ENCODE data around the gene RIPPLY2. TPM values are rescaled to one million over a fixed set of nuclear protein-coding genes. Genes with fewer than 3 reads are reported as not detected.
"Not testable (repeated sequence)": the region's sequence is repeated elsewhere in the genome, so short reads cannot be mapped to it uniquely, and the experiment has no call there.

Gene RIPPLY2
- total and polyA plus RNA-seq, 2 donors = 0.26 to 2.5 TPM

DNA sequence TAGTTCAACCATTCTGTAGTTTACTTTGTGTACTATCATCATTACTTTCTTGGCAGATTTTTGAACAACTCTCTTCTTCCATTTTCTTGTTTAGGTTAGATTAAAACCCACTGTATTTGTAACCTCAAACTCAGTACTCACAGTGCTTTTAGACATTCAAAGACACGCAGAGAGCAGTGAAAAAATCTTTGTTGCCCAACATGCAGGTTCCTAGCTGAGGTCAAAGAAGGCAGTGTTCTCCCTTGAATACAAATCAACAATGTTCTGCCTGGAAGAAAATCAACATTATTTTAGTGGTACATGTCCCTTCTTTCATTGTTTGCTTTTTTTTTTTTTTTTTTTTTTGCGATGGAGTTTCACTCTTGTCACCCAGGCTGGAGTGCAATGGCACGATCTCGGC lies 17.5 kb downstream of the RIPPLY2 start:
- 89% methylated on average over 4 of the region's 4 CpGs for WGBS

DNA sequence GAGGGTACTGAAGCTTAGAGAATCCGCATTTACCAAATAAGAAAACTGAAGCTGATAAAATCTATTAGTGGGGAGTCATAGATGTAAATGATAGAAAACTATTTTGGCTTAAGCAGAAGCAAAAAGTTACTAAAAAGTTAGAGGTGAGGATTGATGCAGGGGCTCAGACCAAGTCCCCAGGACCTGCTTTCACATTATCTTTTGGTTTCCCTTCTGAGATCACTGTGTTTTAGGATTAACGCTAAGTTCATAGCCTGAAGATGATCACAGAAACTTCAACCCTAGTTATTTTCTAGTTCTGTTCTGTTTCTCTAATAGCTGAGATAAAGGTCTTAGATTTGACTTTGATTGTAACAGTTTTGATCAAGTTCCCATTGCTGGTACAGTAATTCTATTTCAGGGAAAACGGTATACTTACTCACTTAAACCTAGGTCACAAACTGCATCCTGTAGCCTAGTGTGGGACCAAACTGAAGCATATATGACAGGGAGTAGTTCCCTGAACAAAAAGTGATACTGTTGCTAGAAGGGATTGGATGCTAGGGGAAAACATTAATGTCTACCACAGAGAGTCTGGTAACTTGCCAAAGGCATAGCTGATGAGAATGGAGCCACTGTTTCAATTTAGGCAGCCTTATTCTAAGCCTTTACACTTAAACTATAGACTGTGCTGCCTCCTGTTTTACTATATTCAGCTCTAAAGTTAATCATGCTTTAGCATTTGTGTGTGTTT lies 19.4 kb downstream of the RIPPLY2 start:
- no peak overlapping the region for H3K4me3 ChIP-seq (ENCODE audit: low read depth, low read length)

More for the DNA sequence above, 17.5 kb downstream of the RIPPLY2 start:
- Histone ChIP-seq H3K4me3 (ENCODE audit: low read depth, low read length) (no peak overlapping the region), H3K4me1 (ENCODE audit: insufficient read depth) (no peaks in the 10 kb centered on the region), H3K36me3 (ENCODE audit: insufficient read depth) (no peaks in the 10 kb centered on the region), H3K27ac (ENCODE audit: low read depth) (no peak overlapping the region)
- DNase-seq (ENCODE audit: extremely low spot score) = no peak

DNA sequence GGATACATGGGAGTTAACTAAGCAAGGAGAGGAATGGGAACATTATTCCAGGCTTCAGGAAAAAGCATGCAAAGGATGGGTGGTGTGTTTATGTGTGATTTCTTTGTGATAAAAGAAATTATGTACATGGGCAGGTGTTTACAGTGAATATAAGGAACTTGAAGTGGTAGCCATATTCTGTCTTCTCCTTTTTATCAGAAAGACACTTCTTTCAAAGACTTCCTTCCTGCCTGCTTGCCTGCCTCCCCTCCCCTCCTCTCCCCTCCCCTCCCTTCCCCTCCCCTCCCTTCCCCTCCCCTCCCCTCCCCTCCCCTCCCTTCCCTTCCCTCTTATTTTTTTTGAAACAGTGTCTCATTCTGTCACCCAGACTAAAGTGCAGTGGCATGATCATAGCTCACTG lies 20.7 kb downstream of the RIPPLY2 start:
- H3K36me3 ChIP-seq (ENCODE audit: insufficient read depth) = no peaks in the 10 kb centered on the region
- no peak for DNase-seq (ENCODE audit: extremely low spot score)
- H3K4me3 ChIP-seq (ENCODE audit: low read depth, low read length) = no peak overlapping the region
- no peak overlapping the region for H3K27ac ChIP-seq (ENCODE audit: low read depth)
- no peaks in the 10 kb centered on the region for H3K4me1 ChIP-seq (ENCODE audit: insufficient read depth)

More for the DNA sequence above, 19.4 kb downstream of the RIPPLY2 start:
- 89% methylated on average over 3 of the region's 3 CpGs for WGBS
- H3K27ac ChIP-seq (ENCODE audit: low read depth) = no peak overlapping the region
- no peaks in the 10 kb centered on the region for H3K4me1 ChIP-seq (ENCODE audit: insufficient read depth)
- no peak for DNase-seq (ENCODE audit: extremely low spot score)
- no peaks in the 10 kb centered on the region for H3K36me3 ChIP-seq (ENCODE audit: insufficient read depth)

DNA sequence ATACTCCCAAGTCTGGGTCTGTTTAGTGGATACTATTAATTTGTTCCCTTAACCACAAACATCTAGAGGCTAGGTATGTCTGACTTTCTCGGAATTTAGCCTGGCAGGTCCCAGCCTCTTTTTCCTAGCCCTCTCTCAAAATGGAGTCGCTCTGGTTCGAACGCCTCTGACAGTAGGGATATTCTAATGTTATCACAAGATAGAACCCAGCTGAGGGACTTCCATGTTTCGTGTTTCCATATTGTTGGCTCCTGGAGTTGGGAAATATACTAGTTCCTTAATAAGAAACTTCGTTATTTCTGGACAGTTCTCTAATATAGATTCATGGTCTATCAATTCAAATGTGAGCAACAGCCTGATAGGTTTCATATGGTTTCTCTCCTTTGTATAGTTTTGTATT lies 22.7 kb downstream of the RIPPLY2 start:
- DNase-seq (ENCODE audit: extremely low spot score) = no peak
- Histone ChIP-seq H3K4me3 (ENCODE audit: low read depth, low read length) (no peak overlapping the region), H3K27ac (ENCODE audit: low read depth) (no peak overlapping the region), H3K36me3 (ENCODE audit: insufficient read depth) (no peaks in the 10 kb centered on the region), H3K4me1 (ENCODE audit: insufficient read depth) (no peaks in the 10 kb centered on the region)
- WGBS = 92% methylated on average over 6 of the region's 6 CpGs

DNA sequence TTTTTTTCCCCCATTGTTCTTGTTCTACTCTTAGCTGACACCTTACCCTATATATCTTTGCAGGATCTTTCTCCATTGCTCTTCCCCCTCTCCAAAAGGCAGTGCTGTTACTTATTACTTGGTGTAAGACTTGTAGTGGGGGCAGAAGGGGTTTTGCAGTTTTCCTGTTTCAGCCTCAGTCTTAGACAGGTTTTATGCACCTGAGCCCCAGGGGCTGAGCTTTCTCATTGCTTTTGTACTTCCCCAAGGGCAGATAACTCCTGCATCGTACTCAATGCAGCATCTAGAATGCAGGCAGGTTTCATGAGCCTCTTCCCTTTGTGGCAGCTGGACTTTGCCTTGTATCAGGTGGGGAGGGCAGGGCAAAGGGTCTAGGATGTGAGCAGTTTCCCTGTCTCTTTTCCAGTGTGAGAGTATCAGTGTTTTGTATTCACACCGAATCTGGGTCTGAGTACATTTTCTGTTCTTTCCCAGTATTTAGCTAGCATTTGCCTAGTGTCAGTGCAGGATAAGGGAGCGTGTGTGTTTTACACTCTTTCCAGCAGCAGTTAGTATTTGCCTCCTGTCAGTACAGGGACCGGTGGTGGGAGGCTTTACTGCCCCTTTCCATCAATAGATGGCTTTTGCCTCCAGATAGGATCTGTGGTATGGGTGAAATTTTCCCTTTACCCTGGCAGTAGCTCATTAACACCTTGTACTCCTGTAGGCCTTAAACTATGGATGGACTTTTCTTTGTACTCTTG lies 25.9 kb downstream of the RIPPLY2 start:
- Histone ChIP-seq H3K27ac (ENCODE audit: low read depth) (no peak overlapping the region), H3K4me3 (ENCODE audit: low read depth, low read length) (no peak overlapping the region), H3K36me3 (ENCODE audit: insufficient read depth) (no peaks in the 10 kb centered on the region), H3K4me1 (ENCODE audit: insufficient read depth) (no peaks in the 10 kb centered on the region)
- 70% methylated on average over 4 of the region's 4 CpGs for WGBS
- no peak for DNase-seq (ENCODE audit: extremely low spot score)

DNA sequence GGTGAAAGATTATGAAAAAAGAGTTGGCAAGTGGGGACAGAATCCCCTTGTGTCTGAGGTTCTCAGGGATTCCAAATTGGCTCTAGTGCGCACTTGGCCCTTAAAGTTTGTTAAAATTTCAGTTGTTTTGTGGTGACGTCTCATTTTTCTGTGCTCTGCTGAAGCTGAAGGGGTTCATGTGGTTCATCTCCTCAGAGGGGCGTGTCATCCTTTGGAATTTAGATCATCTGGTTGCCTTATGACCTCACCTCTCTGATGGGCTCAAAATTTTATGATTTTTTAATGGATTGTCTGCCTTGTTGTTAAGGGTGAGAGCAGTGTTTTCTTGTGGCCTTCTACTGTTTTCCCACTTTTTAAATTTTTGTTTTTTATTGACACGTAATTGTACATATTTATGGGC lies 26.6 kb downstream of the RIPPLY2 start:
- Histone ChIP-seq H3K36me3 (ENCODE audit: insufficient read depth) (no peaks in the 10 kb centered on the region), H3K4me1 (ENCODE audit: insufficient read depth) (no peaks in the 10 kb centered on the region), H3K27ac (ENCODE audit: low read depth) (no peak overlapping the region), H3K4me3 (ENCODE audit: low read depth, low read length) (no peak overlapping the region)
- no peak for DNase-seq (ENCODE audit: extremely low spot score)
- WGBS = 90% methylated on average over 4 of the region's 4 CpGs

DNA sequence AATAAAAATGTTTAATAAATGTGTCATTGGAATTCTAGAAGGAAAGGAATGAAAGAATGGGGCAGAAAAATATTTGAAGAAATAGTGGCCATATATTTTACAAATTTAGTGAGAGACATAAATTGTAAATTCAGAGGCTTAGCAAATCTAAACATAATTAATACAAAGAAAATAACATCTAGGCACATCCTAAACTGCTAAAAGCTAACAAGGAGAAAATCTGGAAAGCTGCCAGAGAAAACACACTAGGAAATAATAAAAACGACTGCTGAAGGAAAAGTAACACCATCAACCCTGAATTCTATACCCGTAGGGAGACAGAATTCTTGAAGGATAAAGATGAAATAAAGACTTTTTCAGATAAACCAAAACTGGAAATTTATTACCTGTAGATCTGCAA lies 30.1 kb downstream of the RIPPLY2 start:
- H3K4me1 ChIP-seq (ENCODE audit: insufficient read depth) = no peaks in the 10 kb centered on the region
- no peak for DNase-seq (ENCODE audit: extremely low spot score)
- H3K27ac ChIP-seq (ENCODE audit: low read depth) = no peak overlapping the region
- H3K36me3 ChIP-seq (ENCODE audit: insufficient read depth) = no peaks in the 10 kb centered on the region
- H3K4me3 ChIP-seq (ENCODE audit: low read depth, low read length) = no peak overlapping the region
- WGBS = 23% methylated on average over 2 of the region's 2 CpGs

DNA sequence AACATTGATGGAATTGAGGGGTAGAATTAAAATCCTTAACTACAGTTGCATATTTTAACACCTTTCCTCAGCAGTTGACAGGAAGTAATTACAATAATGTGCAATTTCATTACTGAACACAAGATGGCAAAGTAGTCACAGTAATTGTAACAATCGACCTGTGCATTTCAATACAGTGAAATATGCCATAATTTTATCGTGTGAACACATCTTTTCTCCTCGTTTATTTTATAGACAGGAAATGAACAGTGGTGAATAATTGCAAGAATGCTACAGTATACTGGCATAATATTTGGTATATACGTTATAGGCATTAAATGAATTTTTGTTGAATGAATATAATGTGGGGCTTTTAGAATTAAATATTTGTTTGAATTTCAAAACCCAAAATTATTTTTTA lies 31.4 kb downstream of the RIPPLY2 start:
- 4% methylated on average over 4 of the region's 4 CpGs for WGBS
- H3K36me3 ChIP-seq (ENCODE audit: insufficient read depth) = no peaks in the 10 kb centered on the region
- H3K27ac ChIP-seq (ENCODE audit: low read depth) = no peak overlapping the region
- no peaks in the 10 kb centered on the region for H3K4me1 ChIP-seq (ENCODE audit: insufficient read depth)
- no peak overlapping the region for H3K4me3 ChIP-seq (ENCODE audit: low read depth, low read length)
- DNase-seq (ENCODE audit: extremely low spot score) = peak; percentile 6

DNA sequence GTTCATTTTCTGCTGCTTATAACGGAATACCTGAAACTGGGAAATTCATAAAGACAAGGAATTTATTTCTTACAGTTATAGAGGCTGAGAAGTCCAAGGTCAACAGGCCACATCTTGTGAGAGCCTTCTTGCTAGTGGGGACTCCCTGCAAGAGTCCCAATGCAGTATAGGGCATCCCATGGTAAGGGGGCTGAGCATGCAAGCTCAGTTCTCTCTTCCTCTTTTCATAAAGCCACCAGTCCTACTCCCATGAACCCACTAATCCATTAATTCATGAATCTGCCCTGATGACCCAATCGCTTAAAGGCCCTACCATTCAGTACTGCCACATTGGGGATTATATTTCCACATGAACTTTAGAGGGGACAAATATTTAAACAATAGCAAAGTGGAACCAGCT lies 32.8 kb downstream of the RIPPLY2 start:
- DNase-seq (ENCODE audit: extremely low spot score) = no peak
- WGBS = 94% methylated on average over 2 of the region's 2 CpGs
- no peaks in the 10 kb centered on the region for H3K4me1 ChIP-seq (ENCODE audit: insufficient read depth)
- no peak overlapping the region for H3K27ac ChIP-seq (ENCODE audit: low read depth)
- H3K4me3 ChIP-seq (ENCODE audit: low read depth, low read length) = no peak overlapping the region
- no peaks in the 10 kb centered on the region for H3K36me3 ChIP-seq (ENCODE audit: insufficient read depth)

DNA sequence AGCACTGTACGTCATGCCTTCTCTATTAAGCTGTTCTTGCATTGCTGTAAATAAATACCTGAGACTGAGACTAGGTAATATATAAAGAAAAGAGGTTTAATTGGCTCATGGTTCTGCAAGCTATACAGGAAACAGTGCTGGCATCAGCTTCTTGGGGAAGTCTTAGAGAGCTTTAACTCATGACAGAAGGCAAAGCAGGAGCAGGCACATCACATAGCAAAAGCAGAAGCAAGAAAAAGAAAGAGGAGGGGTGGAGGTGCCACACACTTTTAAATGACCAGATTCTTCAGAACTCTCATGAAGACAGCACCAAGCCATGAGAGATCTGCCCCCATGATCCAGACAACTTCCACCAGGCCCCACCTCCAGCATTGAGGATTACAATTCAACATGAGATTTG lies 36.5 kb downstream of the RIPPLY2 start:
- 99% methylated on average over 1 of the region's 1 CpG for WGBS
- H3K36me3 ChIP-seq (ENCODE audit: insufficient read depth) = no peaks in the 10 kb centered on the region

DNA sequence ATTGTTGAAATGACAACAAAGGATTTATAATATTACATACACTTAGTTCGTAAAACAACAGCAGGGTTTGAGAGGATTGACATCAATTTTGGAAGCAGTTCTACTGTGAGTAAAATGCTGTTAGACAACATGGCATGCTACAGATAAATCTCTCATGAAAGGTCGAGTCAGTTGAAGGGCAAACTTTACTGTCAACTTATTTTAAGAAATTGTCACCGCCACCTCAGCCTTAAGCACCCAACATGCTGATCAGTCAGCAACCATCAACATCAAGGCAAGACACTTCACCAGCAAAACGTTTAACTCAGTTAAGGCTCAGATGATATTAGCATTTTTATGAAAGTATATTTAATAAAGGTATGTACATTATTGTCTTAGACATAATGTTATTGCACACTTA lies 37.4 kb downstream of the RIPPLY2 start:
- WGBS = 88% methylated on average over 4 of the region's 4 CpGs
- no peak overlapping the region for H3K4me3 ChIP-seq (ENCODE audit: low read depth, low read length)
- H3K27ac ChIP-seq (ENCODE audit: low read depth) = no peak overlapping the region
- no peaks in the 10 kb centered on the region for H3K36me3 ChIP-seq (ENCODE audit: insufficient read depth)
- no peak for DNase-seq (ENCODE audit: extremely low spot score)
- H3K4me1 ChIP-seq (ENCODE audit: insufficient read depth) = no peaks in the 10 kb centered on the region

More for the DNA sequence above, 36.5 kb downstream of the RIPPLY2 start:
- no peaks in the 10 kb centered on the region for H3K4me1 ChIP-seq (ENCODE audit: insufficient read depth)
- no peak overlapping the region for H3K4me3 ChIP-seq (ENCODE audit: low read depth, low read length)
- no peak overlapping the region for H3K27ac ChIP-seq (ENCODE audit: low read depth)
- no peak for DNase-seq (ENCODE audit: extremely low spot score)

DNA sequence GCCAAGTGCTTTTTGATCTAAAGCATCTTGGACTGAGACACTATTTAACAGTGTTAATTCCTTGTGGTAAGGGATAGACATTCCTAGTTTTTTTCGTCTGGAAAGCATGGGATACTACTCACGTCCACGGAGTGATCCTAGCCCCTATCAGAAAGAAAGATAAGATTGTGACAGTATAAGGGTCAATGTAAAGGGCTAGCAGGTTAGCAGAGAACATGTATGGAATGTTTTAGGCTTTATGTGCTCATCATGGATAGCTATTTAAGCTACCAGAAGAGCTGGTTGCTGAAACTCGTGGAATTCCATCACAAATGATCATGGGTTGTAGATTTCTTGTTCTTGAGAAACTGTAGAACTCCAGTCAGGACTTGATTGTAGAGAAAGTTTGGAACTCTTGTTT lies 38.4 kb downstream of the RIPPLY2 start:
- no peaks in the 10 kb centered on the region for H3K36me3 ChIP-seq (ENCODE audit: insufficient read depth)
- H3K27ac ChIP-seq (ENCODE audit: low read depth) = no peak overlapping the region
- no peaks in the 10 kb centered on the region for H3K4me1 ChIP-seq (ENCODE audit: insufficient read depth)
- WGBS = 78% methylated on average over 4 of the region's 4 CpGs
- no peak overlapping the region for H3K4me3 ChIP-seq (ENCODE audit: low read depth, low read length)
- DNase-seq (ENCODE audit: extremely low spot score) = no peak

DNA sequence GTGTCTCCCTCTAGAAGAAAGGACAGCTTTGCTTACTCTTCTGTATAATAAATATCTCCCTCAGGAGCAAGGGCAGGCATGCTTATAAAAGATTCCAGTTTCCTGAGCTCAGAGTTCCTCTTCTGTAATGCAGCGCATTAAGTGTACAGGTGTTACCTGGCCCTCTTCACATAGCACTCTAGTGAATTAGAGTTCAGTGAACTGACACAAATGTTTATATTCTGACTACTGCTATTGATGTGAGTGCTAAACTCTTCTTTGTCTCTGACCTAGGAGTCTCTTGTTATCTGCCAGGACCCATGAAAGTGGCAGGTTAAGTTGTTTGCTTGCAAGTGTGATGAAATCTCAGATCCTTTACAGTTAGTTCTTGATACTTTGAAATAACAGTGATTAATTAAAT lies 39.9 kb downstream of the RIPPLY2 start:
- no peaks in the 10 kb centered on the region for H3K4me1 ChIP-seq (ENCODE audit: insufficient read depth)
- no peaks in the 10 kb centered on the region for H3K36me3 ChIP-seq (ENCODE audit: insufficient read depth)
- WGBS = 51% methylated on average over 1 of the region's 1 CpG
- DNase-seq (ENCODE audit: extremely low spot score) = no peak
- no peak overlapping the region for H3K4me3 ChIP-seq (ENCODE audit: low read depth, low read length)
- no peak overlapping the region for H3K27ac ChIP-seq (ENCODE audit: low read depth)

DNA sequence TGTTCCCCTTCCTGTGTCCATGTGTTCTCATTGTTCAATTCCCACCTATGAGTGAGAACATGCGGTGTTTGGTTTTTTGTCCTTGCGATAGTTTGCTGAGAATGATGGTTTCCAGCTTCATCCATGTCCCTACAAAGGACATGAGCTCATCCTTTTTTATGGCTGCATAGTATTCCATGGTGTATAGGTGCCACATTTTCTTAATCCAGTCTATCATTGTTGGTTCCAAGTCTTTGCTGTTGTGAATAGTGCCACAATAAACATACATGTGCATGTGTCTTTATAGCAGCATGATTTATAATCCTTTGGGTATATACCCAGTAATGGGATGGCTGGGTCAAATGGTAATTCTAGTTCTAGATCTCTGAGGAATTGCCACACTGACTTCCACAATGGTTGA lies 43.9 kb downstream of the RIPPLY2 start:
- not testable (repeated sequence) for H3K4me3 ChIP-seq (ENCODE audit: low read depth, low read length); H3K27ac ChIP-seq (ENCODE audit: low read depth); H3K4me1 ChIP-seq (ENCODE audit: insufficient read depth); DNase-seq (ENCODE audit: extremely low spot score); H3K36me3 ChIP-seq (ENCODE audit: insufficient read depth)
- WGBS = no CpG with 5 or more reads among the region's 2 CpGs
